ENCODE measurements around the gene SFXN1.
"Not testable (repeated sequence)": the region's sequence is repeated elsewhere in the genome, so short reads cannot be mapped to it uniquely, and the experiment has no call there.

SFXN1 gene

GRCh38 chr5:175493726-175494125 is 15.4 kb downstream of the SFXN1 start:
- no peak for DNase-seq (ENCODE audit: low read depth in 2 of 2, low spot score in 1 of 2)

GRCh38 chr5:175494264-175495183 is 16.2 kb downstream of the SFXN1 start:
- no peak for DNase-seq (ENCODE audit: low read depth in 2 of 2, low spot score in 1 of 2)

GRCh38 chr5:175501759-175502158 is 23.4 kb downstream of the SFXN1 start:
- DNase-seq (ENCODE audit: low read depth in 2 of 2, low spot score in 1 of 2): no peak

- peak in 1 of 2 donors; percentile 15 for DNase-seq (ENCODE audit: low read depth in 2 of 2, low spot score in 1 of 2)
Observed at GRCh38 chr5:175507671-175508070, 29.3 kb downstream of the SFXN1 start.

- no peak for DNase-seq (ENCODE audit: low read depth in 2 of 2, low spot score in 1 of 2)
Observed at GRCh38 chr5:175508896-175509295, 30.5 kb downstream of the SFXN1 start.

GRCh38 chr5:175513297-175513696 is 34.9 kb downstream of the SFXN1 start:
- DNase-seq (ENCODE audit: low read depth in 2 of 2, low spot score in 1 of 2): no peak

- DNase-seq (ENCODE audit: low read depth in 2 of 2, low spot score in 1 of 2): no peak
Observed at GRCh38 chr5:175513726-175514125, 35.4 kb downstream of the SFXN1 start.

GRCh38 chr5:175516933-175517823 is 38.8 kb downstream of the SFXN1 start:
- DNase-seq (ENCODE audit: low read depth in 2 of 2, low spot score in 1 of 2): no peak

GRCh38 chr5:175517824-175518450 is 39.6 kb downstream of the SFXN1 start:
- peak; percentile 43 to 61 for DNase-seq (ENCODE audit: low read depth in 2 of 2, low spot score in 1 of 2)

GRCh38 chr5:175519006-175519405 is 40.6 kb downstream of the SFXN1 start:
- no peak for DNase-seq (ENCODE audit: low read depth in 2 of 2, low spot score in 1 of 2)

GRCh38 chr5:175520321-175520720 is 42.0 kb downstream of the SFXN1 start:
- no peak for DNase-seq (ENCODE audit: low read depth in 2 of 2, low spot score in 1 of 2)

GRCh38 chr5:175520873-175521272 is 42.5 kb downstream of the SFXN1 start:
- DNase-seq (ENCODE audit: low read depth in 2 of 2, low spot score in 1 of 2): no peak

GRCh38 chr5:175521313-175521833 is 43.0 kb downstream of the SFXN1 start:
- no peak for DNase-seq (ENCODE audit: low read depth in 2 of 2, low spot score in 1 of 2)

- DNase-seq (ENCODE audit: low read depth in 2 of 2, low spot score in 1 of 2): no peak
Observed at GRCh38 chr5:175523292-175523691, 44.9 kb downstream of the SFXN1 start.

GRCh38 chr5:175524211-175524610 is 45.9 kb downstream of the SFXN1 start:
- DNase-seq (ENCODE audit: low read depth in 2 of 2, low spot score in 1 of 2): no peak

- DNase-seq (ENCODE audit: low read depth in 2 of 2, low spot score in 1 of 2): no peak
Observed at GRCh38 chr5:175526691-175527090, 48.3 kb downstream of the SFXN1 start.

GRCh38 chr5:175531361-175531760 is 53.0 kb downstream of the SFXN1 start:
- no peak for DNase-seq (ENCODE audit: low read depth in 2 of 2, low spot score in 1 of 2)

- DNase-seq (ENCODE audit: low read depth in 2 of 2, low spot score in 1 of 2): peak; percentile 51 to 70
Observed at GRCh38 chr5:175534070-175534932, 55.9 kb downstream of the SFXN1 start.

GRCh38 chr5:175535331-175535730 is 57.0 kb downstream of the SFXN1 start:
- DNase-seq (ENCODE audit: low read depth in 2 of 2, low spot score in 1 of 2): not testable (repeated sequence)

- no peak for DNase-seq (ENCODE audit: low read depth in 2 of 2, low spot score in 1 of 2)
Observed at GRCh38 chr5:175535796-175536195, 57.4 kb downstream of the SFXN1 start.

Measured in stimulated activated CD8-positive, alpha-beta memory T cell treated with anti-CD3 and anti-CD28 coated beads, Interleukin-4, amount 100 ng/mL, for 1 hour (primary cell).